ENCODE measurements around the gene TMSB4Y.

The TMSB4Y gene

GRCh38 chrY:13703568-13703968, at the start of gene TMSB4Y:
TMSB4Y (plus strand) TSS chrY:13703899.
- peak; percentile 76 for DNase-seq (ENCODE audit: low read depth)
- H3K4me3 ChIP-seq (ENCODE audit: low read length): peak within 1 kb of the TSS; percentile 64
- no peak for TF ChIP-seq CTCF (conservative IDR thresholded peaks at IDR 0.05; ENCODE audit: low read length)

- H3K4me3 ChIP-seq (ENCODE audit: low read length): no peak overlapping the region
- no peak for TF ChIP-seq CTCF (conservative IDR thresholded peaks at IDR 0.05; ENCODE audit: low read length)
- no peak for DNase-seq (ENCODE audit: low read depth)
These were observed 39.5 kb upstream of the TMSB4Y start for GRCh38 chrY:13664162-13664561.

GRCh38 chrY:13671122-13671521, 32.6 kb upstream of the TMSB4Y start:
- no peak for TF ChIP-seq CTCF (conservative IDR thresholded peaks at IDR 0.05; ENCODE audit: low read length)
- no peak overlapping the region for H3K4me3 ChIP-seq (ENCODE audit: low read length)
- DNase-seq (ENCODE audit: low read depth): no peak

GRCh38 chrY:13702276-13702675, 1.4 kb upstream of the TMSB4Y start:
- TF ChIP-seq CTCF (conservative IDR thresholded peaks at IDR 0.05; ENCODE audit: low read length): no peak
- no peak overlapping the region for H3K4me3 ChIP-seq (ENCODE audit: low read length)
- DNase-seq (ENCODE audit: low read depth): no peak

- TF ChIP-seq CTCF (conservative IDR thresholded peaks at IDR 0.05; ENCODE audit: low read length): no peak
- H3K4me3 ChIP-seq (ENCODE audit: low read length): peak overlapping the region; percentile 64
- peak; percentile 20 for DNase-seq (ENCODE audit: low read depth)
These were observed 627 bp downstream of the TMSB4Y start for GRCh38 chrY:13704121-13704930.

- H3K4me3 ChIP-seq (ENCODE audit: low read length): no peak overlapping the region
- no peak for DNase-seq (ENCODE audit: low read depth)
- no peak for TF ChIP-seq CTCF (conservative IDR thresholded peaks at IDR 0.05; ENCODE audit: low read length)
These were observed 1.5 kb downstream of the TMSB4Y start for GRCh38 chrY:13705197-13705596.

DNA sequence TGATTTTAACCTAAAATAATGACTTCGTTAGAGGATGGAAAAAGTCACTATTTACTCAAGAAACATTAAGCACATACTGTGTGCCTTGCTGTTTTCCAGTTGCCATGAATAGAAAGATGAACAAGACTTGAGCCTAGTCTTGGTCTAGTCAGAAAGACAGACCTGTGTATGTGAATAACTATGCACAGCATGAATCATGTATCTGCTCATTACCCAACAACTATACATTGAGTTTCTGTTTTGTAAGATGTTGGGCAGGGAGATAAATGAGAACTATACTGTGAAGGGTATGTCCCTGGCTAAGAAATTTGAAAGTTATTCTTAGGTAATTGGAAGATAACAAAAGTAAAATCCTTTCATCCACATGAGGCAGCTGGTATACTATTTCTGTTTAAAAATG, 4.3 kb downstream of the TMSB4Y start:
- DNase-seq (ENCODE audit: low read depth): no peak
- no peak for TF ChIP-seq CTCF (conservative IDR thresholded peaks at IDR 0.05; ENCODE audit: low read length)
- no peak overlapping the region for H3K4me3 ChIP-seq (ENCODE audit: low read length)

Data from AG10803 (cell line).